Muscle of back (tissue), 11 donors: ENCODE measurements around the gene CRMP1. TPM values are rescaled to one million over a fixed set of nuclear protein-coding genes. Genes with fewer than 3 reads are reported as not detected.
A peak's percentile ranks its signal among the peaks of the same experiment; 100 is the strongest.

Experiments
- DNase-seq, 3 donors: peaks; one replicate each; pipeline versions ENCODE4 v3.0.0 to v3.0.0-alpha.2; 2013
- polyA plus RNA-seq, 10 donors: library from polyadenylated mRNA; unstranded; fragments of 120-200 nt; gene quantifications; one replicate each; pipeline ENCODE4 v1.2.1, GENCODE V29; 2013; ENCODE audit not compliant: insufficient read length in 10 of 10

CRMP1 gene
- polyA plus RNA-seq, 10 donors = 19.4 to 33.4 (median 24.2) TPM

- peak in 1 of 3 donors; percentile 50 for DNase-seq
These were observed 28.5 kb upstream of the CRMP1 start for GRCh38 chr4:5921101-5921980.

- DNase-seq = no peak
These were observed 26.7 kb upstream of the CRMP1 start for GRCh38 chr4:5919571-5919970.

DNA sequence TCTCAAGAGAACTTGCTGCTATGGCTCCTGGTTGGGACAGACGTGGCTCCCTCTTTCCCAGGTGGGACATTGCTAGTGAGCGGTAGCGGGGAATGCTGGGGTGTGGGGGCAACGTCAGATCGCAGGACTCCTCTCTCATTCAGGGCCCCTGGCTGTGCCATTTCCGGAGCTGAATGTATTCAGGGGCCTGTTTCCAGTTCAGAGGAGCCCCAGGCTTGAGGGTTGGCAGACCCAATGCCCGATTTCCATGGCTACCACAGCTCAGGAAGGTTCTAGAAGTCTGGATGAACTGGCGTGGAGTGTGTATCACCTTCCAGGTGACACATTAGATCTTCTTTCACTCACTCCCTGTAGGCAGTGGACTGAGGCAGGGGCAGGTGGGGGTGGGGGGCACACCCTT lies 26.2 kb upstream of the CRMP1 start:
- DNase-seq = no peak

DNA sequence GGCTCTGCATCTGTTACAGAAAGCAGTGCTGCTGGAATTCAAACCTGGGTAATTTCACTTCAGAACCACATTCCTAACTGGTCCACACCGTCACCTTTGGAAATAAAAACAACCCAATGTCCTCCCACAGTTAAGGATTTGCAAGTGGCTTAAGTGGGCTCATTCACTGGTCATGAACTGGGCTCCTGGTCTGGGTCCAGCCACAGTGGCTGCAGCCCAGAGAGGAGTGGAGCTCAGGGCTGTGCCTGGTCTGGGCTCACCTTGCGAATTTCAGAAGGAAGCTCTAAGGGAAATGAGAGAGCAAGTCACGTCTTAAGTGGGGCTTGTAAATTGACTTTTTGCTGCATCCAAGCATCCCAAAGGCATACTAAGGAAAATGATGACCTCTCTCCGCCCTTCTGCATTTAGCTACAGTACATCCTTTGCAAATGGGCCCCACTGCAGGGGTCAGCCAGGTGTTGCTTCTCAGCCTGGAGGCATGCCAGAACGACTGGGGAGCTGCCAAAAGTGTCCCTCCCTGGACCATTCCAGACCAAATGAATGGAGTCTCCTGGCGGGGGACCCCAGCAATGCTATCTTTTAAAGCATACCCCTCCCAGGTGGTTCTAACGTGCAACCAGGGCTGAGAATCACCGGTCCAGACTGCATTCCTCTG lies 25.6 kb upstream of the CRMP1 start:
- DNase-seq = peak in 1 of 3 donors; percentile 29

GRCh38 chr4:5917672-5918071 lies 24.8 kb upstream of the CRMP1 start:
- DNase-seq = no peak

DNA sequence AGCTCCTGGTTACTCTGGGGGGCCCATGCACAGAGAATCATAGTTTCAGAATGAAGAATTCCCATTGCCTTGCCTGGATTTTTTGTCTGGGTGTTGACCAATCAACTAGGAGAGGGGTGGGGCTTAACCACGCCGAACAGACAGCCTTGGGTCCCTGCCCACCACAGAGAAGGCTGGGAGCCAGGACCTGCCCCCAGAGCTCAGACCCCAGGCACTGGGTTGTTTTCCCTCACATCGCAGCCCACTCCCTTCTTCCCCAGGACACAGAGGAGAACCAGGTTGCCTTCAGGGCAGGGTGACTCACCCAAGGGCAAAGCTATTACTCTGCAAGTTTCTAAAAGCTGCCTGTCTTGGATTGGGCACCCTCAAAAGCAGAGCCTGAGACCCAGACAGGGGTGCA lies 23.3 kb upstream of the CRMP1 start:
- DNase-seq = no peak

- DNase-seq = no peak
These were observed 20.6 kb upstream of the CRMP1 start for GRCh38 chr4:5913454-5913853.

DNA sequence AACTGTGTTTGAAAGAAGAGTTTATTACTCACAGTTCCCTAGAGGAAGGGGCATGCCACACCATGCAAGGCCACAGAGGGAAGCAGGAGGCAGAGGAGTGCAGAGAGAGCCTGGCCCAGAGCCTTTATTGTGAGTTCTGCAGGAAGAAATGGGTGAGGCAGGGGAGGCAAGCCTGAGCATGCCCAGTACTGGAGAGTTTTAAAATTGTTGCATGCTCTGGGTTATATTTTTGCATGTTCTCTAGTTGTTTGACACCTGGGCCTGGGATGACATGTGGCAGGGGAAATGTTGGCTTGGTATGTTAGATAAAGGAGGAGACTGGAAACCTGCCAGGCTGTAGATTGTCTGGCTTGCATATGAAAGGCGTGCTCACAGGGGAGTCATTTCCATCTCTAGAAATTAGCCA lies 19.7 kb upstream of the CRMP1 start:
- no peak for DNase-seq

DNA sequence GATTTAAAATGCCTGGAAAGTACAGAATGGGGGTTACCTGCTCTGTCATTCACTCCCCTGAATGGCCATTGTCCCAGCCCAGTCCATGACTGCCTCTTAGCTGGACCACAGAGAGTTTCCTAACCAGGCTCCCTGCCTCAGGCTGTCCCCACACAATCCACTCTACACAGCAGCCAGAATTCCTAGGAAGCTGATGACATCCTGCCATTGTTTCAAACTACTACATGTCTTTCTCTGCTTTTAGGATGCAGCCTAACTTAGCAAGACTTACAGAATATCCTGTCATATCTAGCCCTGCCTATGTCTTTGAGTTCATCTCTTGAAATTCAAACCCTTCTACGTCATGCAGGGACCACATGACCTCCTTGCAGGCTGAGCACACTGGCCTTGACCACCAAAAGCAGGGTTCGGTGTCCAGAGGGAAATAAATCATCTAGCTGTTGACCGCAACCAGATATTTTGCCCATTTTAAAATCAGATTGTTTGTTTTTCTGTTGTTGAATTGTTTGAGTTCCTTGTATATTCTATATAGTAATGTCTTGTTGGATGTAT lies 16.1 kb upstream of the CRMP1 start:
- DNase-seq = no peak

DNA sequence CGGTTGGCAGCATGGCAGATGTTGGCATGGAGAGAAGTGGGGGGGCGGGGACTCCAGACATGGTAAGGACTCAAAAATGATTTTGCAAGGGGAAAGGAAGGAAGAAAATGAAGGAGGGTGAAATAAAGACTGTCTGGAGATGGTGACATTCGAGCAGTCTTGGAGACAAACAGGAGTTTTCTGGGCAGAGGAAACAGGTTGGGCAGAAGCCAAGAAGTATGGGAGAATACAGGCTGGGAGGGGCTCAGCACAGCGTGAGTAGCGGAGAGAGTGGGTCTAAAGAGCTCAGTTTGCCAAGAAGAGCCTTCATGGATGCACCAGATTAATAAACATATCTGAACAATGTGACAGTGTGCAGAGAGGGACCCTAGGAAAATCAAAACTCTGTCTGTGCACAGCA lies 13.3 kb upstream of the CRMP1 start:
- no peak for DNase-seq

- DNase-seq = no peak
These were observed 12.8 kb upstream of the CRMP1 start for GRCh38 chr4:5905714-5906113.

- DNase-seq = no peak
These were observed 8.0 kb upstream of the CRMP1 start for GRCh38 chr4:5900844-5901243.

GRCh38 chr4:5899881-5900280 lies 7.0 kb upstream of the CRMP1 start:
- no peak for DNase-seq

- DNase-seq = no peak
These were observed 6.5 kb upstream of the CRMP1 start for GRCh38 chr4:5899396-5899795.

DNA sequence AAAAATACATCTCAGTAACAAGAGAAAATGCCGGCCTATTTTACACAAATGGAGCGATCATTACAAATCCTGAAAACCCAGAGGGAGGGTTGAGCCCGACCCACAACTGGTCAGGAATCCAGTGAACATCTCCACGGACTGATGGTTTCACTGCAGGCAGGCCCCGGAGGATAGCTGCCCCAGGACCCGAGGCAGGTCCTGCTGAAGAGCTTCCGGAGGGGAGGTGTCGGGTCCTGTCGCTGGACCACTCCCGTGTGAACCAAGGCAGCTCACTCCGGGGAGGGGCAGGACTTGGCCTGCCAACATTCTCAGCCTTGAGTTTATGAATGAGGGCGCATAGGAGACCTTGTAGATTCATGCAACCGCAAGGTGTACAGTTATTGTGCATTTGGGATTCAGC lies 4.8 kb upstream of the CRMP1 start:
- no peak for DNase-seq

DNA sequence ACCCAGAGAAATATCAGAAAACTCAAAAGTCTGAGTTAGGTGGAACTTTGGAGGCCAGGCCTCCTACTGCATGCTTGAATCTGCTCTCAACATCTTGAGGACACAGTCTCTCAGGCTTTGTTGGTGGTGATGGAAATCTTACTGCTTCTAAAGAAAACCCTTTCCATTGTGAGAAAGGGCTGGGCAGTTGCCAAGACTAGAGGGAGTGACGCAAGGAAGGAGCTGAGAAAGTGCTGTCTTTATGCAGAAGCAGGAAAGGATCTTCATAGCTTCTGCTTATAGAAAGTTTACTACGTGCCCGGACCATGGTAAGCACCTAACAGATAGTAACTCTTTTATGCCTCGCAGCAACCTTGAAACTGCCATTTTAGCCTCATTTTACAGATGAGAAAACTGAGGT lies 2.4 kb upstream of the CRMP1 start:
- DNase-seq = no peak

- no peak for DNase-seq
These were observed 1.4 kb upstream of the CRMP1 start for GRCh38 chr4:5894266-5894665.

DNA sequence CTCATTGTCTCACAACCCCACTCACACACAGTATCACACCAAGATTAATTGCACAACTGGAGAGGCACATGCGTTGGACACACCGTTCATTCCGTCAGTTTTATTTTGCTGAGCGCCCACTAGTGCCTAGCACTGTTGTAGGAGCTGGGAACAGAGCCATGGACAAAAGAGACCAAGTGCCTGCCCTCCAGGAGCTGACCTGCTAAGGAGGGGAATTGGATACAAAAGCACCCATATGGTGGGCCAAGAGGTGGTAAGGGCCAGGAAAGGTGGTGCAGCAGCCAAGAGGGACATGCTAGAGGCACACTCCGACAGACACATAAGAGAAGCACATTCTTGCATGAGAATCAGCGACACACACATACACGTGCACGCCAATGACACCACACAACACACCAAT lies 705 bp upstream of the CRMP1 start:
- no peak for DNase-seq

- DNase-seq = no peak
These were observed 423 bp downstream of the CRMP1 start for GRCh38 chr4:5892323-5893003.

- no peak for DNase-seq
These were observed 1.1 kb downstream of the CRMP1 start for GRCh38 chr4:5891563-5892322.

DNA sequence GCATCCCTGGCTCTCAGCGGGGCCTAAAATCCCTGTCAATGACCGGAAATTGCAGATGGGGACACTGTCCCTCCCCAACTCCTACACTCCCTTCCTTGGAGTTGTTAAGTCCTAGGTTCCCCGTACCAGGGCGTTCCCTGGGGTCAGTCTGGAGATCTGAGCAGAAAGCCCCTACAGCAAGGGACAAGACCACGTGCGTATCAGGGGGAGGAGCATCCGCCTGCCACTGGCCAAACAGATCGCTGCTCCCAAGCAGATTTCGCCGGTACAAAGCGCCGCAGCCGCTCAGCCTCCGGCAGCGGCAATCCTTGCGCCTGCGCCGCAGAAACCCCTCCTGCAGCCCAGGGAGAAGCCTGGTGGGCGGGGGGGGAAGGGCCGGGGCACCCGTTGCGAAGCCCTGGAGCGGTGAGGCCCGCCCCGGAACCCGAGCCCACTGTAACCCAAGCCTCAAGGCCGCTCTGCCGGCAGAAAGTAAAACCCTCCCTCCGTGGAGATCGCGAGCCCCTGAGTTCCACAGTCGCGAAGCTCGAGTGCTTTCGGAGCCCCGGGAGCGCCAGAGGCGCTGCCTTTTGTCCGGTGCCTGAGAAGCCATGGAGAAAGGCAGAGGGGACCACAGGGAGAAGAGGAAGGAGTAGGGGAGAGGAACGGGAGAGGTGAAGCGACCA lies 2.7 kb downstream of the CRMP1 start:
- DNase-seq = peak in 2 of 3 donors; percentile 36 to 73
